Measurements from ENCODE around the gene SUPT3H. TPM values are rescaled to one million over a fixed set of nuclear protein-coding genes. Genes with fewer than 3 reads are reported as not detected.
A peak's percentile ranks its signal among the peaks of the same experiment; 100 is the strongest.

SUPT3H gene
- total and polyA plus RNA-seq, 4 experiments from 2014 or later: 11.8 to 13.6 (median 12.6) TPM

- ChIA-PET CTCF (ENCODE audit: partially characterized antibody) (interaction anchor here (1.2 to 2.4 kb wide), 4 partner anchors 10 to 721 kb away, joined by 3 to 17 read pairs (median 9); no protein-coding TSS in a partner anchor), POLR2A (ENCODE audit: partially characterized antibody) (interaction anchor here (0.7 to 2.4 kb wide), 9 partner anchors 10 to 721 kb away, joined by 3 to 44 read pairs (median 5); no protein-coding TSS in a partner anchor)
- H3K4me1 ChIP-seq (ENCODE audit: insufficient read depth, low read length): peaks cover 17% of the 10 kb centered on the region
- Mint-ChIP-seq H3K36me3 (peaks cover 0 to 8% of the 10 kb centered on the region in 2 donors), H3K9me3 (no peaks in the 10 kb centered on the region), H3K4me1 (peaks cover 8 to 30% (median 19%) of the 10 kb centered on the region in 4 donors), H3K27ac (peak overlapping the region; percentile 95 to 99 (median 98)), H3K4me3 (peak overlapping the region; percentile 93 to 99 (median 96)), H3K27me3 (no peaks in the 10 kb centered on the region)
- no peaks in the 10 kb centered on the region for H3K36me3 ChIP-seq (ENCODE audit: insufficient read depth, low read length)
- H3K27ac ChIP-seq (ENCODE audit: low read depth, low read length): peak overlapping the region; percentile 96
- no peaks in the 10 kb centered on the region for H3K9me3 ChIP-seq (ENCODE audit: control insufficient read depth in 1 of 2, low read length in 2 of 2)
- no peaks in the 10 kb centered on the region for H3K27me3 ChIP-seq (ENCODE audit: insufficient read depth, low read length)
- peak overlapping the region in 1 of 2 donors; percentile 72 for H3K4me3 ChIP-seq (ENCODE audit: low read length in 2 of 2)
- intact Hi-C loops (cut with micrococcal nuclease): loop anchor here (1.0 kb wide), 1 partner anchor 46 kb away; no protein-coding TSS in a partner anchor
- no peak for DNase-seq
Measured at GRCh38 chr6:45376310-45377042, 1.3 kb downstream of the SUPT3H start.

DNA sequence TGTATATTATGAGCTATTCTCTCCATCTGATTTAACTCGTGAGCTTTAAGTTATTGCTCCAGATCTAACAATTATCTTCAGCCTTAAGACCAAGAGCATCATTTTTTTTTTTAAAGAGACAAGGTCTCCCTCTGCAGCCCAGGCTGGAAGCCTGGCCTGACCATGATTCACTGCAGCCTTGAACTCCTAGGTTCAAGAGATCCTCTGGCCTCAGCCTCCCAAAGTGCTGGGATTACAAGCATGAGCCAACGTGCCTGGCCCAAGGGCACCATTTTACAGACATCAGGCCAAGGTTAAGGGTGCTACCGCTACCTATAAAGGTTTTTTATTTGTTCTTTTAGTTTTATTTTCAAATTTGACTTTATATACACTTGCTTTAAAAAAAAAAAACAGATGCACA lies 2.3 kb downstream of the SUPT3H start:
- CTCF ChIA-PET (ENCODE audit: partially characterized antibody): interaction anchor here (0.6 to 1.5 kb wide), 3 partner anchors 220 to 720 kb away, joined by 3 to 9 read pairs (median 4); no protein-coding TSS in a partner anchor
- POLR2A ChIA-PET (ENCODE audit: partially characterized antibody): interaction anchor here (0.7 to 0.8 kb wide), 2 partner anchors 9 to 720 kb away, joined by 3 to 4 read pairs; no protein-coding TSS in a partner anchor
- no peak overlapping the region for H3K4me3 Mint-ChIP-seq
- H3K4me3 ChIP-seq (ENCODE audit: low read length in 2 of 2): no peak overlapping the region
- H3K36me3 ChIP-seq (ENCODE audit: insufficient read depth, low read length): no peaks in the 10 kb centered on the region
- H3K27ac ChIP-seq (ENCODE audit: low read depth, low read length): no peak overlapping the region
- DNase-seq: no peak
- no peaks in the 10 kb centered on the region for H3K27me3 ChIP-seq (ENCODE audit: insufficient read depth, low read length)
- H3K27me3 Mint-ChIP-seq: no peaks in the 10 kb centered on the region
- no peaks in the 10 kb centered on the region for H3K9me3 Mint-ChIP-seq
- H3K4me1 Mint-ChIP-seq: peaks cover 8 to 30% (median 19%) of the 10 kb centered on the region in 4 donors
- intact Hi-C loops (cut with micrococcal nuclease): no loop called here
- peaks cover 17% of the 10 kb centered on the region for H3K4me1 ChIP-seq (ENCODE audit: insufficient read depth, low read length)
- peaks cover 0 to 8% of the 10 kb centered on the region in 2 donors for H3K36me3 Mint-ChIP-seq
- H3K27ac Mint-ChIP-seq: peak overlapping the region in 2 of 7 donors; percentile 5 to 47
- no peaks in the 10 kb centered on the region for H3K9me3 ChIP-seq (ENCODE audit: control insufficient read depth in 1 of 2, low read length in 2 of 2)

DNA sequence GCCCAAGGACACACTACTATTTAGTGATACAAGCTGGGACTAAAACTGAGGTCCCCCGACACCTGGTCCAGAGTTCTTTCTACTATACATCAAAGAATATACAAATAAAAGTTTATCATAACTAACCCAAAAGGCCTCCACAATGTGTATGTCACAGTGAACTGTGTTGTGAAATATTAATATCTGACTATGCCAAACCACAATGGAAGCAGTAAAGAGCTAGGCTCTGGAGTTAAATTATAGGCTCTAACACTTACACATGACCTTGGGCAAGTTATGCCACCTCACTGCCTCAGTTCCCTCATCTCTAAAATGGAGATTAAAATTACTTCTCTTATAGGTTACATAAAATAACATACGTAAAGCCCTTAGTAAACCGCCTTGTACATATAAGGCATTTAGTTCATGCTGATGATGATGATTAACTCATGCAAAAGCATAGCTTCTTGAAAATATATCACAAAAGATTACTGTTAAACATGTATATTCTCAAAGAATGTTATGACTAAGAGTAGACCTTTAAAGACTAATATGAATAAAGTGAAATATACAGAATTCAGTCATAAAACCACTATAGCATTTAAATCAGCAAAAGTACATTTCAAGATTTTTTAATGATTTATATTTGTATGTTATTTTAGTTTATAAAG lies 5.7 kb downstream of the SUPT3H start:
- intact Hi-C loops (cut with micrococcal nuclease): no loop called here
- no peaks in the 10 kb centered on the region for H3K9me3 ChIP-seq (ENCODE audit: control insufficient read depth in 1 of 2, low read length in 2 of 2)
- H3K27ac Mint-ChIP-seq: no peak overlapping the region
- H3K4me1 Mint-ChIP-seq: peaks cover 6 to 14% (median 10%) of the 10 kb centered on the region in 4 donors
- H3K27me3 Mint-ChIP-seq: no peaks in the 10 kb centered on the region
- CTCF ChIA-PET (ENCODE audit: partially characterized antibody): interaction anchor here (1.3 kb wide), 1 partner anchor 10 kb away, joined by 5 read pairs; no protein-coding TSS in a partner anchor
- POLR2A ChIA-PET (ENCODE audit: partially characterized antibody): no interaction called here
- H3K9me3 Mint-ChIP-seq: no peaks in the 10 kb centered on the region
- peaks cover 6% of the 10 kb centered on the region for H3K4me1 ChIP-seq (ENCODE audit: insufficient read depth, low read length)
- no peak for DNase-seq
- H3K36me3 ChIP-seq (ENCODE audit: insufficient read depth, low read length): no peaks in the 10 kb centered on the region
- peaks cover under 1% of the 10 kb centered on the region in 2 donors for H3K36me3 Mint-ChIP-seq
- no peaks in the 10 kb centered on the region for H3K27me3 ChIP-seq (ENCODE audit: insufficient read depth, low read length)
- no peak overlapping the region for H3K4me3 Mint-ChIP-seq
- no peak overlapping the region for H3K4me3 ChIP-seq (ENCODE audit: low read length in 2 of 2)
- H3K27ac ChIP-seq (ENCODE audit: low read depth, low read length): no peak overlapping the region

DNA sequence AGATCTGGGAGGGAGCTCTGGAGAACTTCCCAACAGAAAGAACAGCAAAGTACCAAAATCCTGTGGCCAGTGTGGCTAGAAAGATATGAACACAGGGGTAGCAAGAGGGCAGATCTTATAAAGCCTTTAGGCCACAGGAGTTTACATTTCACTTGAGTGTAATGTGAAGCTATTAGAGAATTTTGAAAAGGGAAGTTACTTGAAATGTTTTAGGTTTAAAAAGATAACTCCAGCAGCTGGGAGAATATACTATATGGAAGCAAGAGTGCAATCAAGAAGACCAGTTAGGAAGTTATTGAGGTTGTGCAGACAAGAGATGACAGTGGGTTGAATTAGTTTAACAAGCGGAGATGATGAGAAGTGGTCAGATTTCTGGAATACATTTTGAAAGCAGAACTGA lies 7.9 kb downstream of the SUPT3H start:
- intact Hi-C loops (cut with micrococcal nuclease): no loop called here

GRCh38 chr6:45367999-45368398 lies 9.7 kb downstream of the SUPT3H start:
- H3K27me3 Mint-ChIP-seq: no peaks in the 10 kb centered on the region
- H3K9me3 Mint-ChIP-seq: no peaks in the 10 kb centered on the region
- Histone ChIP-seq H3K9me3 (ENCODE audit: control insufficient read depth in 1 of 2, low read length in 2 of 2) (no peaks in the 10 kb centered on the region), H3K4me1 (ENCODE audit: insufficient read depth, low read length) (no peaks in the 10 kb centered on the region), H3K27me3 (ENCODE audit: insufficient read depth, low read length) (no peaks in the 10 kb centered on the region), H3K27ac (ENCODE audit: low read depth, low read length) (no peak overlapping the region), H3K36me3 (ENCODE audit: insufficient read depth, low read length) (no peaks in the 10 kb centered on the region), H3K4me3 (ENCODE audit: low read length in 2 of 2) (no peak overlapping the region)
- H3K4me1 Mint-ChIP-seq: peaks cover 0 to 6% (median 0%) of the 10 kb centered on the region in 4 donors
- no peak overlapping the region for H3K27ac Mint-ChIP-seq
- peaks cover 0 to 7% of the 10 kb centered on the region in 2 donors for H3K36me3 Mint-ChIP-seq
- intact Hi-C loops (cut with micrococcal nuclease): no loop called here
- POLR2A ChIA-PET (ENCODE audit: partially characterized antibody): interaction anchor here (0.6 kb wide), 1 partner anchor 16 kb away, joined by 4 read pairs; no protein-coding TSS in a partner anchor
- DNase-seq: no peak
- CTCF ChIA-PET (ENCODE audit: partially characterized antibody): no interaction called here
- no peak overlapping the region for H3K4me3 Mint-ChIP-seq

More for the DNA sequence above, 7.9 kb downstream of the SUPT3H start:
- no peak overlapping the region for H3K4me3 ChIP-seq (ENCODE audit: low read length in 2 of 2)
- H3K9me3 ChIP-seq (ENCODE audit: control insufficient read depth in 1 of 2, low read length in 2 of 2): no peaks in the 10 kb centered on the region
- ChIA-PET POLR2A (ENCODE audit: partially characterized antibody) (no interaction called here), CTCF (ENCODE audit: partially characterized antibody) (no interaction called here)
- no peaks in the 10 kb centered on the region for H3K9me3 Mint-ChIP-seq
- no peak overlapping the region for H3K4me3 Mint-ChIP-seq
- DNase-seq: no peak
- H3K27ac ChIP-seq (ENCODE audit: low read depth, low read length): no peak overlapping the region
- H3K36me3 ChIP-seq (ENCODE audit: insufficient read depth, low read length): no peaks in the 10 kb centered on the region
- H3K27ac Mint-ChIP-seq: no peak overlapping the region
- H3K36me3 Mint-ChIP-seq: peaks cover 0 to 3% of the 10 kb centered on the region in 2 donors
- H3K27me3 Mint-ChIP-seq: no peaks in the 10 kb centered on the region
- no peaks in the 10 kb centered on the region for H3K27me3 ChIP-seq (ENCODE audit: insufficient read depth, low read length)
- no peaks in the 10 kb centered on the region for H3K4me1 ChIP-seq (ENCODE audit: insufficient read depth, low read length)
- peaks cover 0 to 6% (median 0%) of the 10 kb centered on the region in 4 donors for H3K4me1 Mint-ChIP-seq

DNA sequence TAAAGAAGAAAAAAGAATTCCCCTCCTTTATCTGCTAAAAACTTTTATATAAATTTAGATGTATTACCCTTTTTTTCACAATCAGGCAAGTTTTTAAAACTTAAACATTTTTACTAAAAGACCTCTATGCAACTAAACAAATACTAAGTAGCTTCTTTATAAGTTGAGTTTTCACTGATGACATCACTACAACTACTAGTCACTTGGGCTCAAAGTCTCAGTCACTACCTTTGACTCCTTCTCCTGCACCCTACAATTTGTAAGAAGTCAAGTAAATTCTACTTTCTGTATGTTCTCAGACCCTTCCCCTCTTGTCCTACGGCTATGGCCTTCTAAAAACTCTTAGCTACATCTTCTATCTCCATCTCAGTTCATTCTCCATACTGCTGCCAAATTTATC lies 11.2 kb downstream of the SUPT3H start:
- Mint-ChIP-seq H3K9me3 (no peaks in the 10 kb centered on the region), H3K27me3 (no peaks in the 10 kb centered on the region), H3K27ac (no peak overlapping the region), H3K36me3 (peaks cover 0 to 7% of the 10 kb centered on the region in 2 donors), H3K4me1 (peaks cover 0 to 9% (median 0%) of the 10 kb centered on the region in 4 donors), H3K4me3 (no peak overlapping the region)
- Histone ChIP-seq H3K36me3 (ENCODE audit: insufficient read depth, low read length) (no peaks in the 10 kb centered on the region), H3K4me3 (ENCODE audit: low read length in 2 of 2) (no peak overlapping the region), H3K4me1 (ENCODE audit: insufficient read depth, low read length) (no peaks in the 10 kb centered on the region), H3K9me3 (ENCODE audit: control insufficient read depth in 1 of 2, low read length in 2 of 2) (no peaks in the 10 kb centered on the region), H3K27ac (ENCODE audit: low read depth, low read length) (no peak overlapping the region), H3K27me3 (ENCODE audit: insufficient read depth, low read length) (no peaks in the 10 kb centered on the region)
- intact Hi-C loops (cut with micrococcal nuclease): no loop called here
- CTCF ChIA-PET (ENCODE audit: partially characterized antibody): interaction anchor here (2.0 kb wide), 1 partner anchor 11 kb away, joined by 9 read pairs; the partner anchor contains the start of gene SUPT3H
- POLR2A ChIA-PET (ENCODE audit: partially characterized antibody): interaction anchor here (1.0 to 1.4 kb wide), 2 partner anchors 9 to 12 kb away, joined by 4 read pairs; no protein-coding TSS in a partner anchor
- DNase-seq: no peak

- Mint-ChIP-seq H3K36me3 (peaks cover 0 to 7% of the 10 kb centered on the region in 2 donors), H3K4me3 (no peak overlapping the region), H3K27ac (no peak overlapping the region), H3K9me3 (no peaks in the 10 kb centered on the region), H3K27me3 (no peaks in the 10 kb centered on the region), H3K4me1 (peaks cover 0 to 9% (median 0%) of the 10 kb centered on the region in 4 donors)
- no peaks in the 10 kb centered on the region for H3K27me3 ChIP-seq (ENCODE audit: insufficient read depth, low read length)
- POLR2A ChIA-PET (ENCODE audit: partially characterized antibody): no interaction called here
- no peaks in the 10 kb centered on the region for H3K9me3 ChIP-seq (ENCODE audit: control insufficient read depth in 1 of 2, low read length in 2 of 2)
- H3K4me1 ChIP-seq (ENCODE audit: insufficient read depth, low read length): no peaks in the 10 kb centered on the region
- DNase-seq: no peak
- H3K27ac ChIP-seq (ENCODE audit: low read depth, low read length): no peak overlapping the region
- no peak overlapping the region for H3K4me3 ChIP-seq (ENCODE audit: low read length in 2 of 2)
- CTCF ChIA-PET (ENCODE audit: partially characterized antibody): interaction anchor here (2.0 kb wide), 1 partner anchor 12 kb away, joined by 9 read pairs; the partner anchor contains the start of gene SUPT3H
- intact Hi-C loops (cut with micrococcal nuclease): no loop called here
- no peaks in the 10 kb centered on the region for H3K36me3 ChIP-seq (ENCODE audit: insufficient read depth, low read length)
Measured at GRCh38 chr6:45365036-45365435, 12.7 kb downstream of the SUPT3H start.
